ENCODE measurements around the gene KRT36. TPM values are rescaled to one million over a fixed set of nuclear protein-coding genes. Genes with fewer than 3 reads are reported as not detected.

The KRT36 gene
- polyA plus RNA-seq, 1 experiment, result not detected

DNA sequence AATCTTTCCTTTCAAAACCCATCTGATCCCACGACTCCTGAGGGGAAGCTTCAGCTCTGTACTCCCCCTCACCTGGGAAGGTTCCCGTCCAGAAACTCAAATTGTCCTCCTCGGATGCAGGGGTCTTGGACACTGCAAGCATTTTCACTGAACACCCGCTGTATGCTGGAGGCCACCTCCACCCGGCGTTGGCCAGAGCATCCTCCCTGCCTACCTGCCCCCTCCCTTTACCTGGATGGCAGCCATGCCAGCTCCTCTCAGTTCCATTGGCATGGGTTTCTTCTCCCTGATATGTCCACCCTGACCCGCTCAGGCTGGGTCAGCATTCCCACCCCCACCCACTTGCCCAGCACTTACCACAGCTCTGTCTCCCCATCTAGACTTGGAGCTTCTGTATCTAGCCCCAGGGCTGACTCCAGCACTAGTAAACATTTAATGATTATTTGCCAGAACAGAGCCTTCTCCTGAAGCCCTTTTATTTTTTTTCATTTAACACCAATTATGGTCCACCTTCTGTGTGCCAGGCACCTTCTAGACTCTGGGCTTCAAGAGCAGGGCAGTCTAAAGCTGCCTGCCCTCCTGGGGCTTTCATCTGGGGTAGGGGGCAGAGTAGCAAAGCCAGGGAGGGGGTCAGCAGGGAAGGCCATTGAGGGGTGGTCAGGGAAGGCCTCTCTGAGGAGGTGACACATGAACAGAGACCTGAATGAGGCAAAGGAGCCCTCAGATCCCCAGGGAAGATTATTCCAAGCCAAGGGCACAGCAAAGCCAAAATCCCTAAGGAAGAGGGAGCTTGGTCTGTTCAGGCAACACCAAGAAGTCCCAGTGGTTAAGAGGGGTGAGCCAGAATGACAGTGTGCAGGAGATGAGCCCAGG, 47.3 kb upstream of the KRT36 start:
- POLR2A ChIA-PET, result no interaction called here
- TF ChIP-seq, protein P1, sequence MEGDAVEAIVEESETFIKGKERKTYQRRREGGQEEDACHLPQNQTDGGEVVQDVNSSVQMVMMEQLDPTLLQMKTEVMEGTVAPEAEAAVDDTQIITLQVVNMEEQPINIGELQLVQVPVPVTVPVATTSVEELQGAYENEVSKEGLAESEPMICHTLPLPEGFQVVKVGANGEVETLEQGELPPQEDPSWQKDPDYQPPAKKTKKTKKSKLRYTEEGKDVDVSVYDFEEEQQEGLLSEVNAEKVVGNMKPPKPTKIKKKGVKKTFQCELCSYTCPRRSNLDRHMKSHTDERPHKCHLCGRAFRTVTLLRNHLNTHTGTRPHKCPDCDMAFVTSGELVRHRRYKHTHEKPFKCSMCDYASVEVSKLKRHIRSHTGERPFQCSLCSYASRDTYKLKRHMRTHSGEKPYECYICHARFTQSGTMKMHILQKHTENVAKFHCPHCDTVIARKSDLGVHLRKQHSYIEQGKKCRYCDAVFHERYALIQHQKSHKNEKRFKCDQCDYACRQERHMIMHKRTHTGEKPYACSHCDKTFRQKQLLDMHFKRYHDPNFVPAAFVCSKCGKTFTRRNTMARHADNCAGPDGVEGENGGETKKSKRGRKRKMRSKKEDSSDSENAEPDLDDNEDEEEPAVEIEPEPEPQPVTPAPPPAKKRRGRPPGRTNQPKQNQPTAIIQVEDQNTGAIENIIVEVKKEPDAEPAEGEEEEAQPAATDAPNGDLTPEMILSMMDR (IDR thresholded peaks at IDR 0.05; ENCODE audit: low read depth, low read length), result no peak

GRCh38 chr17:41535764-41536481, 46.2 kb upstream of the KRT36 start:
- ChIA-PET CTCF (interaction anchor here (1.7 to 6.6 kb wide), 3 partner anchors 13 to 113 kb away, joined by 6 to 60 read pairs (median 19); no protein-coding TSS in a partner anchor), POLR2A (no interaction called here)
- H3K4me3 ChIP-seq (ENCODE audit: low read depth, low read length), result no peak overlapping the region
- H3K27me3 ChIP-seq (ENCODE audit: control insufficient read depth, insufficient read depth, low read length), result no peaks in the 10 kb centered on the region
- DNase-seq (ENCODE audit: low read depth, low spot score), result no peak
- H3K9me3 ChIP-seq (ENCODE audit: control insufficient read depth, insufficient read depth, low read length), result no peaks in the 10 kb centered on the region; the same call in 1 of the 2 replicates
- no peak overlapping the region for H3K27ac ChIP-seq (ENCODE audit: low read depth, low read length)
- TF ChIP-seq, protein P1 (IDR thresholded peaks at IDR 0.05; ENCODE audit: low read depth, low read length), result no peak

More for the DNA sequence above, 47.3 kb upstream of the KRT36 start:
- H3K9me3 ChIP-seq (ENCODE audit: control insufficient read depth, insufficient read depth, low read length), result no peaks in the 10 kb centered on the region; the same call in 1 of the 2 replicates
- H3K27me3 ChIP-seq (ENCODE audit: control insufficient read depth, insufficient read depth, low read length), result no peaks in the 10 kb centered on the region
- H3K4me3 ChIP-seq (ENCODE audit: low read depth, low read length), result no peak overlapping the region
- CTCF ChIA-PET, result interaction anchor here (1.2 to 6.6 kb wide), 2 partner anchors 12 to 112 kb away, joined by 4 to 60 read pairs; no protein-coding TSS in a partner anchor
- DNase-seq (ENCODE audit: low read depth, low spot score), result no peak
- no peak overlapping the region for H3K27ac ChIP-seq (ENCODE audit: low read depth, low read length)

DNA sequence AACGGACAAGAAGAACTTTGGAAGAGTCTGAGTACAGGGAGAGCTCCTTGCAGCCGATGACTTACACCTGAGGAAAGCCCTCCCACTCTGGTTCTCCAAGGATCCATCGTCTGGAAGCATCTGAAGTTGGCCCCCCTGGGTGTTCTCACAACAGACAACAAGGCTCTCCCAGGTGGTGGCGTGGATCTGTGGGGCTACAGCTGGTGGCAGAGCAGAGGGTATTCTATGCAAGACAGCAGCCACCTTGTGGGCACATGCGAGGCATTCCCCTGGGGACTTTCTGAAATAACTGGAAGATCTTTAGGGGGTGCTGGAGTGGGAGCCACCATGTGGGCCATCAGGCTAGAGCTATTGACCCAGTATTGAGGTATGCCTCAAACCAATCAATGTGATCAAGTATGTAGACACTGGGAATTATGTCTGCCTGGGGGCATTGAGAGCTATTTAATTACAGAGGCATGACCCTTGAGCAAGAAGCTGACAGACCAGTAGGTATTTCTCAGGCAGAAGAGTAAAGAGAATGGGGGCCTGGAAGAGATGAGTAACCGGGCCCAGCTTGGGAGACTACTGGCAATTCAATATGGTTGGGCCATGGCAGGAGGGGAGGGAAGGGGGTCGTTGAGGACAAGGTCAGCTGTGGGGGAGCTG, 45.3 kb upstream of the KRT36 start:
- DNase-seq (ENCODE audit: low read depth, low spot score), result no peak
- H3K27ac ChIP-seq (ENCODE audit: low read depth, low read length), result no peak overlapping the region
- no peak overlapping the region for H3K4me3 ChIP-seq (ENCODE audit: low read depth, low read length)
- POLR2A ChIA-PET, result no interaction called here
- CTCF ChIA-PET, result interaction anchor here (1.7 to 1.9 kb wide), 2 partner anchors 14 to 114 kb away, joined by 6 to 19 read pairs; no protein-coding TSS in a partner anchor
- H3K9me3 ChIP-seq (ENCODE audit: control insufficient read depth, insufficient read depth, low read length), result no peaks in the 10 kb centered on the region; the same call in 1 of the 2 replicates
- no peaks in the 10 kb centered on the region for H3K27me3 ChIP-seq (ENCODE audit: control insufficient read depth, insufficient read depth, low read length)
- TF ChIP-seq, protein P1 (IDR thresholded peaks at IDR 0.05; ENCODE audit: low read depth, low read length), result no peak

- Histone ChIP-seq H3K27me3 (ENCODE audit: control insufficient read depth, insufficient read depth, low read length) (no peaks in the 10 kb centered on the region), H3K9me3 (ENCODE audit: control insufficient read depth, insufficient read depth, low read length) (no peaks in the 10 kb centered on the region; the same call in 1 of the 2 replicates), H3K4me3 (ENCODE audit: low read depth, low read length) (no peak overlapping the region), H3K27ac (ENCODE audit: low read depth, low read length) (no peak overlapping the region)
- TF ChIP-seq, protein P1 (IDR thresholded peaks at IDR 0.05; ENCODE audit: low read depth, low read length), result no peak
- ChIA-PET POLR2A (no interaction called here), CTCF (interaction anchor here (0.6 to 2.1 kb wide), 3 partner anchors 15 to 115 kb away, joined by 3 to 22 read pairs (median 7); no protein-coding TSS in a partner anchor)
- DNase-seq (ENCODE audit: low read depth, low spot score), result no peak
Observed at GRCh38 chr17:41533613-41534012, 43.9 kb upstream of the KRT36 start.
